Effector CD8-positive, alpha-beta T cell (primary cell): ENCODE measurements around the gene NACC1.
"Not testable (repeated sequence)": the region's sequence is repeated elsewhere in the genome, so short reads cannot be mapped to it uniquely, and the experiment has no call there.

Experiments
- DNase-seq: peaks from one replicate; lab custom pipeline; 2025; lab: John Stamatoyannopoulos, UW

Gene NACC1

GRCh38 chr19:13164343-13165161 lies 46.5 kb downstream of the NACC1 start:
- peak; percentile 19 for DNase-seq

GRCh38 chr19:13165162-13165997 lies 47.3 kb downstream of the NACC1 start:
- DNase-seq: no peak

GRCh38 chr19:13166151-13166550 lies 48.1 kb downstream of the NACC1 start:
- not testable (repeated sequence) for DNase-seq

GRCh38 chr19:13169769-13170168 lies 51.7 kb downstream of the NACC1 start:
- DNase-seq: no peak

- DNase-seq: no peak
Measured at GRCh38 chr19:13171146-13171545, 53.1 kb downstream of the NACC1 start.

- peak; percentile 67 for DNase-seq
Measured at GRCh38 chr19:13172346-13173138, 54.5 kb downstream of the NACC1 start.

- no peak for DNase-seq
Measured at GRCh38 chr19:13173139-13173737, 55.2 kb downstream of the NACC1 start.

- DNase-seq: no peak
Measured at GRCh38 chr19:13176345-13176744, 58.3 kb downstream of the NACC1 start.

DNA sequence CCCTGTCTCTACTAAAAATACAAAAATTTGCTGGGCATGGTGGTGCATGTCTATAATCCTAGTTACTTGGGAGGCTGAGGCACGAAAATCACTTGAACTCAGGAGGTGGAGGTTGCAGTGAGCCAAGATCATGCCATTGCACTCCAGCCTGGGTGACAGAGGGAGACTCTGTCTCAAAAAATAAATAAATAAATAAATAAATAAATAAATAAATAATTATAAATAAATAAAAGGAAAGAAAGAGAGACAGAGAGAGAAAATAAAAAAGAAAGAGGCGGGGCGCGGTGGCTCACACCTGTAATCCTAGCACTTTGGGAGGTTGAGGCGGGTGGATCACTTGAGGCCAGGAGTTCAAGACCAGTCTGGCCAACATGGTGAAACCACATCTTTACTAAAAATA lies 59.5 kb downstream of the NACC1 start:
- not testable (repeated sequence) for DNase-seq

- not testable (repeated sequence) for DNase-seq
Measured at GRCh38 chr19:13178291-13178690, 60.2 kb downstream of the NACC1 start.

DNA sequence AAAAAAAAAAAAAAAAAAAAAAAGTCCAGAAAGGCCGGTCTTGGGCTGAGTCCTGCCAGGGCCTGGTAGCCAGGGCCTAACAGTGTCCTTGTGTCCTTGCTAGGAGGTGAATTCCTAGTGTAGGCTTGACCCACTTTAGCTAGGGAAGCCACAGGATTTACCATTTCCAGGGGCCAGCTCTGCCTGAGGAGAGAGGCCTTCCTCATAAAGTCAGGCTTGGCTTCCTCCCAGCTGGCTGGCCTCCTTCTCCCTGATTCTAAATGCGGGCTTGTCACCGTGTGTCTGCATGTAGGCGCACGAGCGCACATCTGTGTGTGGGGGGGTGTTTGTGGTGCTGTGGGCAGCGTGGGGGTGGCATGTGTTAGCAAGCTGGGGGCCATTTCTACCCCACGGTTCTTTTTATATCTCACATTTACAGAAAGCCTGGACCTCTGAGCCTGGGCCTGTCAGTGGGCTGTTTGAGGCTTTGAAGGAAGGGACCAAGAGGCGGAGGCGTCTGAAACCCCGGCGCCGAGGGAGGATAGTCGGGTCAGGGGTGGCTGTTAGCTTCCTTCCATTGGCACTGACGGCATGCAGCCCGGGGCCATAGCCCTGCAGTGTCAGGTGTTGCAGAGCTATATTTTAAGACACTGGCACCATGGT lies 63.8 kb downstream of the NACC1 start:
- no peak for DNase-seq

DNA sequence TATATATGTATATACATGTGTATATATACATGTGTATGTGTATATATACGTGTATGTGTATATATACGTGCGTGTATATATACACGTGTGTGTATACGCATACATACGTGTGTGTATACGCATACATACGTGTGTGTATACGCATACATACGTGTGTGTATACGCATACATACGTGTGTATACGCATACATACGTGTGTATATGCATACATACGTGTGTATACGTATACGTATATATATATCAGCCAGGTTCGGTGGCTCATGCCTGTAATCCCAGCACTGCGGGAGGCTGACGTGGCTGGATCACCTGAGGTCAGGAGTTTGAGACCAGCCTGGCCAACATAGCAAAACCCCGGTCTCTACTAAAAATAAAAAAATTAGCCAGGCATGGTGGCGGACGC lies 66.9 kb downstream of the NACC1 start:
- not testable (repeated sequence) for DNase-seq

DNA sequence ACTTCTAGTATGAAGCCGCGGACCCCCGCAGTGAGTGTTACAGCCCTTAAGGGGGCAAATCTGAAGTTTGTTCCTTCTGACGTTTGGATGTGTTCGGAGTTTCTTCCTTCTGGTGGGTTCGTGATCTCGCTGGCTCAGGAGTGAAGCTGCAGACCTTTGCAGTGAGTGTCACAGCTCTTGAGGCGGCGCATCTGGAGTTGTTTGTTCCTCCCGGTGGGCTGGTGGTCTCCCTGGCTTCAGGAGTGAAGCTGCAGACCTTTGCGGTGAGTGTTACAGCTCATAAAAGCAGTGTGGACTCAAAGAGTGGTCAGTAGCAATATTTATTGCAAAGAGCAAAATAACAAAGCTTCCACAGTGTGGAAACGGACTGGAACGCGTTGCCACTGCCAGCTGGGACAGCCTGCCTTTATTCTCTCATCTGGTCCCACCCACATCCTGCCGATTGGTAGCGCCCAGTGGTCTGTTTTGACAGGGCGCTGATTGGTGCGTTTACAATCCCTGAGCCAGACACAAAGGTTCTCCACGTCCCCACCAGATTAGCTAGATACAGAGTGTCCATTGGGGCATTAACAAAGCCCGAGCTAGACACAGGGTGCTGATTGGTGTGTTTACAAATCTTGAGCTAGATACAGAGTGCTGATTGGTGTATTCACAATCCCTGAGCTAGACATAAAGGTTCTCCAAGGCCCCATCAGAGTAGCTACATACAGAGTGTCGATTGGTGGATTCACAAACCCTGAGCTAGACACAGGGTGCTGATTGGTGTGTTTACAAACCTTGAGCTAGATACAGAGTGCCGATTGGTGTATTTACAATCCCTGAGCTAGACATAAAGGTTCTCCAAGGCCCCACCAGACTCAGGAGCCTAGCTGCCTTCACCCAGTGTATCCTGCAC lies 67.9 kb downstream of the NACC1 start:
- not testable (repeated sequence) for DNase-seq

DNA sequence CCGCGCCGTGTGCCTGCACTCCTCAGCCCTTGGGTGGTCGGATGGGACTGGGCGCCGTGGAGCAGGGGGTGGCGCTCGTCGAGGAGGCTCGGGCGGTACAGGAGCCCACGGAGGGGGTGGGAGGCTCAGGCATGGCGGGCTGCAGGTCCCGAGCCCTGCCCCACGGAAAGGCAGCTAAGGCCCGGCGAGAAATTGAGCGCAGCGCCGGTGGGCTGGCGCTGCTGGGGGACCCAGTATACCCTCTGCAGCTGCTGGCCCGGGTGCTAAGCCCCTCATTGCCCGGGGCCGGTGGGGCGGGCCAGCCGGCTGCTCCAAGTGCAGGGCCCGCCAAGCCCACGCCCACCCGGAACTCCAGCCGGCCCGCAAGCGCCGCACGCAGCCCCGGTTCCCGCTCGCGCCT lies 68.6 kb downstream of the NACC1 start:
- DNase-seq: not testable (repeated sequence)

- no peak for DNase-seq
Measured at GRCh38 chr19:13187419-13187818, 69.4 kb downstream of the NACC1 start.

- DNase-seq: no peak
Measured at GRCh38 chr19:13189600-13189999, 71.5 kb downstream of the NACC1 start.
